ENCODE data around the gene APOC4. TPM values are rescaled to one million over a fixed set of nuclear protein-coding genes. Genes with fewer than 3 reads are reported as not detected.

Gene APOC4
- total RNA-seq, 1 experiment from 2014 or later, result not detected

GRCh38 chr19:44986389-44986788, 44.4 kb downstream of the APOC4 start:
- H3K27me3 Mint-ChIP-seq (ENCODE audit: low read depth), result no peaks in the 10 kb centered on the region
- WGBS (ENCODE audit: extremely low coverage, insufficient read length, low lambda C conversion rate), result no CpG with 5 or more reads among the region's 7 CpGs
- no peaks in the 10 kb centered on the region for H3K79me2 ChIP-seq (ENCODE audit: insufficient read depth, low read length)
- H3K56ac ChIP-seq (ENCODE audit: insufficient read length, low read depth, low read length), result no peak overlapping the region
- H2BK12ac ChIP-seq (ENCODE audit: insufficient read length, low read depth, low read length), result no peak overlapping the region
- H3K9ac ChIP-seq (ENCODE audit: extremely low read depth, insufficient read length, low read length), result no peak overlapping the region
- H3K27ac ChIP-seq (ENCODE audit: insufficient read length, low read depth, low read length), result no peak overlapping the region
- H4K8ac ChIP-seq (replicated peaks; ENCODE audit: insufficient read length, low read depth, low read length), result no peak overlapping the region
- H3K18ac ChIP-seq (ENCODE audit: insufficient read length, low read depth, low read length), result no peak overlapping the region
- no peak overlapping the region for H3K27ac Mint-ChIP-seq
- H3K4ac ChIP-seq (ENCODE audit: low read depth, low read length), result no peak overlapping the region
- TF ChIP-seq, protein P1, sequence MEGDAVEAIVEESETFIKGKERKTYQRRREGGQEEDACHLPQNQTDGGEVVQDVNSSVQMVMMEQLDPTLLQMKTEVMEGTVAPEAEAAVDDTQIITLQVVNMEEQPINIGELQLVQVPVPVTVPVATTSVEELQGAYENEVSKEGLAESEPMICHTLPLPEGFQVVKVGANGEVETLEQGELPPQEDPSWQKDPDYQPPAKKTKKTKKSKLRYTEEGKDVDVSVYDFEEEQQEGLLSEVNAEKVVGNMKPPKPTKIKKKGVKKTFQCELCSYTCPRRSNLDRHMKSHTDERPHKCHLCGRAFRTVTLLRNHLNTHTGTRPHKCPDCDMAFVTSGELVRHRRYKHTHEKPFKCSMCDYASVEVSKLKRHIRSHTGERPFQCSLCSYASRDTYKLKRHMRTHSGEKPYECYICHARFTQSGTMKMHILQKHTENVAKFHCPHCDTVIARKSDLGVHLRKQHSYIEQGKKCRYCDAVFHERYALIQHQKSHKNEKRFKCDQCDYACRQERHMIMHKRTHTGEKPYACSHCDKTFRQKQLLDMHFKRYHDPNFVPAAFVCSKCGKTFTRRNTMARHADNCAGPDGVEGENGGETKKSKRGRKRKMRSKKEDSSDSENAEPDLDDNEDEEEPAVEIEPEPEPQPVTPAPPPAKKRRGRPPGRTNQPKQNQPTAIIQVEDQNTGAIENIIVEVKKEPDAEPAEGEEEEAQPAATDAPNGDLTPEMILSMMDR (conservative IDR thresholded peaks at IDR 0.05), result no peak
- no peak overlapping the region for H3K4me3 Mint-ChIP-seq
- H2AFZ ChIP-seq (ENCODE audit: low read length), result no peak overlapping the region
- H3K4me1 Mint-ChIP-seq, result no peaks in the 10 kb centered on the region
- no peak overlapping the region for H2AK5ac ChIP-seq (ENCODE audit: insufficient read length, low read length)
- no peak overlapping the region for H4K5ac ChIP-seq (ENCODE audit: insufficient read length, low read depth, low read length)
- no peaks in the 10 kb centered on the region for H4K20me1 ChIP-seq (ENCODE audit: control insufficient read depth, insufficient read depth, insufficient read length)
- no peaks in the 10 kb centered on the region for H3K4me1 ChIP-seq (ENCODE audit: insufficient read depth, low read length)
- no peak overlapping the region for H2BK5ac ChIP-seq (ENCODE audit: insufficient read length, low read length)
- H3K4me2 ChIP-seq (ENCODE audit: insufficient read depth, insufficient read length, low read length), result no peak overlapping the region
- no peaks in the 10 kb centered on the region for H3K23me2 ChIP-seq (ENCODE audit: insufficient read length, low read depth, low read length, poor library complexity, severe bottlenecking)
- no peaks in the 10 kb centered on the region for H3K9me3 ChIP-seq (ENCODE audit: control insufficient read depth, low read depth, low read length)
- H3K36me3 Mint-ChIP-seq (ENCODE audit: insufficient read depth in 1 of 3, low read depth in 3 of 3), result peaks cover 4 to 53% (median 43%) of the 10 kb centered on the region in 3 experiments; a peak in 6 of 7 replicates
- H2BK20ac ChIP-seq (ENCODE audit: low read depth, low read length, poor library complexity, severe bottlenecking), result no peak overlapping the region
- no peak overlapping the region for H3K14ac ChIP-seq (ENCODE audit: insufficient read depth, low read length)
- no peaks in the 10 kb centered on the region for H3K79me1 ChIP-seq (ENCODE audit: insufficient read depth, low read depth, low read length, poor library complexity, severe bottlenecking)
- no peaks in the 10 kb centered on the region for H3K27me3 ChIP-seq (ENCODE audit: insufficient read depth, low read length)
- H3K9me3 Mint-ChIP-seq, result no peaks in the 10 kb centered on the region
- H4K91ac ChIP-seq (ENCODE audit: insufficient read length, low read depth, low read length), result no peak overlapping the region
- H3K23ac ChIP-seq (ENCODE audit: insufficient read length, low read depth, low read length), result no peak overlapping the region
- H2BK15ac ChIP-seq (ENCODE audit: low read depth, low read length), result no peak overlapping the region
- no peak overlapping the region for H3T11ph ChIP-seq (ENCODE audit: low read length)
- H2BK120ac ChIP-seq (ENCODE audit: low read depth, low read length, poor library complexity, severe bottlenecking), result no peak overlapping the region
- no peak for DNase-seq

Data from H9 (cell line).